Spinal cord (tissue), 10 donors: ENCODE results near the gene RB1. TPM values are rescaled to one million over a fixed set of nuclear protein-coding genes. Genes with fewer than 3 reads are reported as not detected.

ENCODE experiments used
- DNase-seq, 6 donors: peaks; one replicate each; pipeline versions ENCODE4 v3.0.0 to v3.0.0-alpha.2; 2013 to 2015; ENCODE audit warnings: low spot score in 6 of 6, low read depth in 4 of 6
- H3K27ac ChIP-seq: one replicate; pipeline ENCODE4 v1.5.1; 2013; ENCODE audit warnings: low read depth, low read length, control low read depth
- H3K27me3 ChIP-seq: one replicate; pipeline ENCODE4 v1.6.1; 2013; ENCODE audit warnings: low read length; ENCODE audit not compliant: control insufficient read depth, insufficient read depth
- H3K36me3 ChIP-seq: one replicate; pipeline ENCODE4 v1.6.1; 2013; ENCODE audit warnings: low read length; ENCODE audit not compliant: control insufficient read depth, insufficient read depth
- H3K4me1 ChIP-seq: one replicate; pipeline ENCODE4 v1.6.1; 2013; ENCODE audit warnings: low read length; ENCODE audit not compliant: control insufficient read depth, insufficient read depth
- H3K4me3 ChIP-seq: one replicate; pipeline ENCODE4 v1.5.1; 2013; ENCODE audit warnings: low read depth, low read length, control low read depth
- H3K9me3 ChIP-seq: one replicate; pipeline ENCODE4 v1.6.1; 2013; ENCODE audit warnings: low read length; ENCODE audit not compliant: control insufficient read depth, insufficient read depth
- WGBS: methylation state at CpG from one replicate; pipeline ENCODE4 v1.1.5; 2013; ENCODE audit warnings: missing lambda C conversion rate; ENCODE audit not compliant: insufficient coverage; 5-methylcytosine and 5-hydroxymethylcytosine counted together
- polyA plus RNA-seq, 2 donors: library from polyadenylated mRNA; unstranded; fragments of 120-200 nt; gene quantifications; one replicate each; pipeline ENCODE4 v1.2.1, GENCODE V29; 2013; ENCODE audit not compliant: insufficient read length in 2 of 2
- total RNA-seq, 2 donors: library from RNA; depleted of rRNA in 1 of 2; stranded (reverse); fragments of 120-200 nt in 1 of 2; fragments of >200 nt in 1 of 2; gene quantifications; one replicate each; pipeline versions ENCODE4 v1.2.3 to v1.2.4, GENCODE V29; 2013 to 2014
- donor health status: healthy.

The RB1 gene
- total and polyA plus RNA-seq, 4 donors: 38.0 to 99.8 (median 48.9) TPM

DNA sequence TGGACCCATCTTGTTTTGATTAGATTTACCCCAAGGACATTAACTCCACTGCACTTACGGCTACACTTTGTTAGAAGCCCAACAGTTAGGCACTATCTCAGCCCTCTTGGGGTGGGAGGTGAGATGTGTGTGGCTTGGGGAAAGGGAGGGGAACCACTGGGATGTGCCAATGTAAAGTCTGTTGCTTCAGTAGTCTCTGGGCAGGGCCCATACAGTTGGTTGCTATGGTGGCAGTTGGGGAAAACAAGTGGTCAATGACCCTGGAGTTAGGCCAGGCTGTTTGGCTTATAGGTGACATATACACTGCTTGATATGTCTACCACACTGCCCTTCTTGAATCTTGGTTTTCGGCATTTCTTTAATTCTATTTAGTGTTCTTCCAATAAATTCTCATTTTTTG is 8.9 kb upstream of the RB1 start:
- no peaks in the 10 kb centered on the region for H3K9me3 ChIP-seq
- WGBS: no CpG with 5 or more reads among the region's 2 CpGs
- no peak for DNase-seq
- H3K4me1 ChIP-seq: no peaks in the 10 kb centered on the region
- no peaks in the 10 kb centered on the region for H3K27me3 ChIP-seq
- H3K4me3 ChIP-seq: no peak overlapping the region
- no peaks in the 10 kb centered on the region for H3K36me3 ChIP-seq
- H3K27ac ChIP-seq: no peak overlapping the region

DNA sequence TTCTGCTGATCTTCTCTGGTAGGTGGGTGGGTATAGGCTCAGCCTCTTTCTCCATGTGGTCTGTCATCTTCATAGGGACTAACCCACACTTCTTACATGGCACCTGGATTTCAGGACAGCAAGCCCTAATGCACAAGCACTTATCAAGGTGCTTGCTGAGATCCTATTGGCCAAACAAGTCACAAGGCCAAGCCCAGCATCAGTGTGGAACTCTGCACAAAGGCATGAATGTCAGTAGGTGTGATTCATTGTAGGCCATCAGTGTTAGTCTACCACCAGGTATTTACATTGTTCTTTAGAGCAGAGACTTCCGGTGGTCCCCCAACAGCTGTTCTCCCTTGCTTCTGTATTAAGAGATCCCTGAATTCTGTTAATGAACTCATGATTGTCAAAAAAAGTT is 8.3 kb upstream of the RB1 start:
- no peak overlapping the region for H3K27ac ChIP-seq
- H3K36me3 ChIP-seq: no peaks in the 10 kb centered on the region
- H3K27me3 ChIP-seq: no peaks in the 10 kb centered on the region
- no peak for DNase-seq
- 80% methylated on average over 1 of the region's 1 CpG for WGBS
- no peak overlapping the region for H3K4me3 ChIP-seq
- H3K9me3 ChIP-seq: no peaks in the 10 kb centered on the region
- no peaks in the 10 kb centered on the region for H3K4me1 ChIP-seq

DNA sequence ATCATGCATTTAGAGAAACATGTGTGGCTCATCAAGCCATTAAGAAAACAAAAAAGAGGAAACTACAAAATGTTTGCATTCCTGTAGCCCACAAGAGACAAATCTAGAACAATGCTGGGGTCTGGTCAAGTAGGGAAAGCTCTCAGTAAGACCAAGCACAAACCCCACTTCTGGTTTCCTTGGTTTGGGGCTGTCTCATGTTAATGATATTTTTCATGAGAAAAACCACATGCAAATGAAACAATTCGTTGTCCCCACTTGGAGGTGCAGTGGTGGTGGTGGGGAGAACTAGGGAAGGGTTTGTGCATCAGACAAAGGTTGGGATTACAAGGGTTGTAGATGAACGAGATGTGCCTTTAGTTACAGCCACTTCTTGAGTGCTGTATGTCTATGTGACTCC is 7.0 kb upstream of the RB1 start:
- no peak overlapping the region for H3K4me3 ChIP-seq
- DNase-seq: no peak
- no peaks in the 10 kb centered on the region for H3K4me1 ChIP-seq
- WGBS: 100% methylated on average over 1 of the region's 2 CpGs
- H3K36me3 ChIP-seq: no peaks in the 10 kb centered on the region
- H3K9me3 ChIP-seq: no peaks in the 10 kb centered on the region
- no peak overlapping the region for H3K27ac ChIP-seq
- H3K27me3 ChIP-seq: no peaks in the 10 kb centered on the region

DNA sequence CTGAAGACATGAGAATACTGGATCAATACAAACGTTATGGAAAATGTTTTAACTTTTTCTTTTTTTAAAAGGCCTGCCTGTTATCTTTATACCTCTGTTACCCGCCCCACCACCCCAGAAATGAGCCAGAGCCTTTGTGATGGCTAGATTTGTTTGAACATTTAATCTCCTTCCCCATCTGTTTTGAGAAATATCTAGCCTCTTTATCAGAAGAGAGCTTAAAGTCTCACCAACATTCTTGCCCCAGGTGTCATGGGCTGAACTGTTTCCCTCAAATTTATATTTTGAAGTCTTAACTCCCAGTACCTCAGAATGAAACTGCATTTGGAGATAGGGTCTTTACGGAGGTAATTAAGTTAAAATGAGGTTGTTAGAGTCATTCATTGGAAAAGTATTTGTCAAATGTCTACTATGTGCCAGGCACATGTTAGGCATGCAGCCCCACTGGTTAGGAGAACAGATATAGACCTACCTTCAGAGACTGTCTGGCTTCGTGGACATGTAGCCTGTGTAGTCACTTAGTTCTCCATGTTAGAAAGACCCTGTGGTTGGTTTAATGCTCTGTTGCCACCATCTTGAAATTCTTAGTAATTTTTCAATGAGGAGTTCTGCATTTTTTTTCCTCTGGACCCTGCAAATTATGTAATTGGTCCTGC is 6.3 kb upstream of the RB1 start:
- WGBS: 40% methylated on average over 1 of the region's 4 CpGs
- H3K27me3 ChIP-seq: no peaks in the 10 kb centered on the region
- no peaks in the 10 kb centered on the region for H3K36me3 ChIP-seq
- no peak overlapping the region for H3K4me3 ChIP-seq
- H3K4me1 ChIP-seq: no peaks in the 10 kb centered on the region
- no peak overlapping the region for H3K27ac ChIP-seq
- H3K9me3 ChIP-seq: no peaks in the 10 kb centered on the region
- DNase-seq: no peak

DNA sequence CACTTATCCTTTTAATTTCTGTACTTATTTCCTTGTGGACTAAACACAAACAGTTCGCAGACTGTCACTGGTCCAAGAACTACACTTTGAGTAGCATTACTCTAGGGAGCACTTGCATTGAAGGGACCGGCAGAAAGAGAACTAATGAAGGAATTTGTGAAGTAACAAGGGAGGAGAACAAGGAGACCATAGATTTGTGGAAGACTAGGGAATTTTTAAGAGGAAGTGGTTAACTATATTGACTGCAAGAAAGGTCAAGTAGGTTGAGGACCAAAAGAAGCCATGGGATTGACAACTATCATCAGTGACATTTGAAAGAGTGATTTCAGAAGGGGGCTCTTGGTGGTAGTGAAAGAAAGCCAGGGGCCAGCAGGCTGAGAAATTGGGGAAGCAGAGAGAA is 4.0 kb upstream of the RB1 start:
- WGBS: 93% methylated on average over 1 of the region's 2 CpGs
- no peaks in the 10 kb centered on the region for H3K36me3 ChIP-seq
- H3K4me1 ChIP-seq: no peaks in the 10 kb centered on the region
- H3K27ac ChIP-seq: no peak overlapping the region
- no peak for DNase-seq
- H3K4me3 ChIP-seq: no peak overlapping the region
- H3K27me3 ChIP-seq: no peaks in the 10 kb centered on the region
- H3K9me3 ChIP-seq: no peaks in the 10 kb centered on the region

DNA sequence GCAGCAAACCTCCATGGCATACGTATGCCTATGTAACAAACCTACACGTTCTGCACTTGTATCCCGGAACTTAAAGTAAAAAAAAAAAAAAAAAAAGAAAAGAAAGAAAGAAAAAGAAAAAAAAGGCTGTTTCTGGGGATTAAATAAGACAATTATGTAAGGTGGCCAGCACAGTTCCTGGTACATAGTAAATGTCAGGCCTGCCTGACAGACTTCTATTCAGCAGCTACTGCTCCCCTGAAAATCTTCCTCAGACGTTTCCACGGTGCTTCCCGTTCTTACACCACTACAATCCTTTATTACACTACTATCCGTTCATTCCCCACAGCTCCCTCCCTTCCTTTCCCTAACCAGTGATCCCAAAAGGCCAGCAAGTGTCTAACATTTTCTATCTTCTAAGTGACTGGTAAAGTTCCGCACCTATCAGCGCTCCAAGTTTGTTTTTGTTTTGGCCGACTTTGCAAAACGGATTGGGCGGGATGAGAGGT is 636 bp upstream of the RB1 start:
- Histone ChIP-seq H3K4me3 (peak overlapping the region; percentile 88), H3K4me1 (peaks cover 4% of the 10 kb centered on the region), H3K36me3 (peaks cover 3% of the 10 kb centered on the region), H3K27ac (peak overlapping the region; percentile 98), H3K9me3 (no peaks in the 10 kb centered on the region), H3K27me3 (no peaks in the 10 kb centered on the region)
- WGBS: 0% methylated on average over 9 of the region's 12 CpGs
- peak in 1 of 6 donors; percentile 63 for DNase-seq

DNA sequence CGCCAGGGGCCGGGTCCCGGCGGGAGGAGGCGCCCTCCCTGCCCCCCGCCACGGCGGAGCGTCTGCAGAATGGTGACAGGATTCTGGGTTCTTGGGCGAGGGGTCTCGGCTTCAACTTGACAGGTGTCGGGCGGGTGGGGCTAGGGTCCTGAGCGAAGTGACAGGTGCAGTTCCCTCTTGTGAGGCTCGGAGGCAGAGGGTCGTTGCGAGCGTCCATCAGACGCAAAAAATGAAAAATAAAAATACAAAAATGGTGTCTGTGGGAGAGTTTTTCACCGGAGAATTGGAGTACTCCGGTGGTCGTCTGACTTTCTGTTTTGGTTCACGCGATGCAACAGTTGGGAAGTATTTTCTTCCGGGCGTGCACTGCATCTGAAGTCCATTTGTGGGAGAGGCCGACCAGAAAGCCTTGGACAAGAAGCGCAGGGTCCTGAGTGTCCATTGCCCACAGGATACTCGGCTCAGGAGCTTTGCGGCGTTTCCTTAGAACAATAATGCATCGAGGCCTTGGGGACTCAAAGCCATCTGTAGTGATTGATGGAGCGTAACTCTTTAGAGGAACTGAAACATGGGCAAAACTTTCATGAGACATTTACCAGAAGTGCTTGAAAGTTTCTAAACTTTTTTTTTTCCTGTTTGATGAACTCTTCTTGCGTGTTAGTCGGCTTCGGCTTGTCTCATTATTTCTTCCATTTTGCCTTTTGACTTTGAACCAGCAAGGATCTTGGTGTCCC is 759 bp downstream of the RB1 start:
- under 1% methylated on average over 35 of the region's 36 CpGs for WGBS
- peak overlapping the region; percentile 88 for H3K4me3 ChIP-seq
- H3K4me1 ChIP-seq: peaks cover 4% of the 10 kb centered on the region
- H3K27me3 ChIP-seq: no peaks in the 10 kb centered on the region
- peaks cover 3% of the 10 kb centered on the region for H3K36me3 ChIP-seq
- peak overlapping the region; percentile 98 for H3K27ac ChIP-seq
- H3K9me3 ChIP-seq: no peaks in the 10 kb centered on the region
- DNase-seq: peak; percentile 15 to 69 (median 42)

DNA sequence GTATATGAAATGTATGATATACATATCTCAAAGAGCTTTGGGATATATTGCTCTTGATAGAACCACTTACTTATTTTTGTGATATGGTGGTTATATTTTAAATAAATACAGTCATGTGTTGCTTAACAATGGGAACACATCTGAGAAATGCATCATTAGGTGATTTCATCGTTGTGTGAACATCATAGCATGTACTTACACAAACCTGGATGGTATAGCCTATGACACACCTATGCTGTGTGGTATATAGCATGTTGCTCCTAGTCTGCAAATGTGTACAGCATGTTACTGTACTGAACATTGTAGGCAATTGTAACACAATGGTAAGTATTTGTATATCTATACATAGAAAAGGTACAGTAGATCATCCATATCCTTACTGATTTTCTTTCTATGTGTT is 7.7 kb downstream of the RB1 start:
- Histone ChIP-seq H3K4me3 (no peak overlapping the region), H3K36me3 (peaks cover 3% of the 10 kb centered on the region), H3K9me3 (no peaks in the 10 kb centered on the region), H3K4me1 (no peaks in the 10 kb centered on the region), H3K27ac (no peak overlapping the region), H3K27me3 (no peaks in the 10 kb centered on the region)
- no peak for DNase-seq
- no CpG with 5 or more reads among the region's 1 CpG for WGBS

DNA sequence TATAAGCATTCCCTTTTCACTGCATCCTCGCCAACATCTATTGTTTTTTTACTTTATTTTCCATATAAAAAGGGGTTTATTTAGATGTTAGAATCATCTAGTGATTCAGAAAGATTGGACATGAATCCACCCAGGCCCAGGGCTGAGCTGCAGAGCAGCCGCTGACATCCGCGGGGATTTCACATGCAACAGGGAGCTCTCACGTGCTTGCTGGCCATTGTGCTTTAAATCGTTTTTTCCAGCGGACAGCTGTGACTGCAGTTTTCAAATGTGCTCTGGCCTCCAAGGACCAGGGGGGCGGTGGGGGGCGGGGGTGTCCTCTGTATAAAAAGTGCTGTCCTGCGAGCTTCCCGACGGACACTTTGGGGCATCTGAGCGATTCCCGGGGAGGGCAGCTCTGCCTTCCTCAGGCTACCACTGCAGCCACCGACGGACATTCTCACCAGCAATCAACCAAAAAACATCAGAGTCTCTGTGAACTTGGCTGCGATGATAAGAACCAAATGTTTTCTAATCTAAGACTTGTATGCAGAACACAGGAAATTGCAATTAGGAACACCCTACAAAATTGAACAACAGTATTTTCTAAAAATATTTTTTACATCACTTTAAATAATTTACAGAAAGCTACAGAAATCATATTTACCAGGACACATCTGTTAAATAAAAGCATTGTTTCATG is 12.6 kb downstream of the RB1 start:
- Histone ChIP-seq H3K4me3 (no peak overlapping the region), H3K4me1 (peaks cover 26% of the 10 kb centered on the region), H3K36me3 (peaks cover 45% of the 10 kb centered on the region), H3K27ac (no peak overlapping the region), H3K9me3 (peaks cover 8% of the 10 kb centered on the region), H3K27me3 (peaks cover 15% of the 10 kb centered on the region)
- peak in 1 of 6 donors; percentile 34 for DNase-seq
- 66% methylated on average over 15 of the region's 17 CpGs for WGBS
